Endothelial cell of umbilical vein (primary cell): ENCODE measurements around the gene PRKAG2. TPM values are rescaled to one million over a fixed set of nuclear protein-coding genes. Genes with fewer than 3 reads are reported as not detected.

Experiments used
- BruUV-seq: library from RNA; stranded (reverse); fragments of 400-500 nt; replicated peaks from 2 replicates; lab custom pipeline; 2021; lab: Mats Ljungman, UMichigan
- CTCF ChIA-PET: fragments of 300-600, 350-600 bp; sonication (Branson Sonifier 250); formaldehyde crosslinking; loops from one replicate; lab custom pipeline; 2021; ENCODE audit warnings: antibody characterized with exemption, inconsistent platforms; lab: Charles Lee
- POLR2A ChIA-PET: fragments of 300-600, 350-600 bp; sonication (Branson Sonifier 250); formaldehyde crosslinking; loops from one replicate; lab custom pipeline; 2021; ENCODE audit warnings: antibody characterized with exemption, inconsistent platforms; lab: Charles Lee
- DNase-seq: peaks from one replicate; pipeline ENCODE4 v3.0.0-alpha.2; 2011; ENCODE audit warnings: low read depth, low spot score
- FAIRE-seq: peaks from 2 replicates; lab custom pipeline; 2011; peaks lifted over from hg19 to GRCh38; lab: Jason Lieb, UNC
- H2AFZ ChIP-seq: 2 replicates; pipeline ENCODE4 v1.6.0; 2012; ENCODE audit warnings: low read depth, low read length, control low read depth, inconsistent platforms
- H3K27ac ChIP-seq: 2 replicates; pipeline ENCODE4 v1.5.1; 2011; ENCODE audit warnings: low read depth, mild to moderate bottlenecking, control low read depth, low read length, moderate library complexity; ENCODE audit not compliant: insufficient read depth
- H3K27me3 ChIP-seq, 2 experiments: 2 replicates each; pipeline versions ENCODE4 v1.6.0 to v1.6.1; 2011; ENCODE audit warnings: low read length in 2 of 2, mixed read lengths in 1 of 2; ENCODE audit not compliant: control insufficient read depth in 2 of 2, insufficient read depth in 2 of 2
- H3K36me3 ChIP-seq, 2 experiments: 2 replicates in 1 of 2; 3 replicates in 1 of 2; pipeline ENCODE4 v1.5.1; 2011; ENCODE audit warnings: low read length in 2 of 2, mild to moderate bottlenecking in 1 of 2, moderate library complexity in 1 of 2; ENCODE audit not compliant: control insufficient read depth in 2 of 2, insufficient read depth in 2 of 2; ENCODE audit errors: extremely low read depth in 1 of 2
- H3K4me1 ChIP-seq: 3 replicates; pipeline ENCODE4 v1.5.1; 2011; ENCODE audit warnings: mild to moderate bottlenecking, low read length; ENCODE audit not compliant: control insufficient read depth, insufficient read depth; ENCODE audit errors: extremely low read depth
- H3K4me2 ChIP-seq: 2 replicates; pipeline ENCODE4 v1.6.1; 2011; ENCODE audit warnings: low read length, control low read depth, mixed read lengths; ENCODE audit not compliant: insufficient read depth
- H3K4me3 ChIP-seq, 3 experiments: fragments of 200-600 bp in 1 of 3; sonication (generic), shearing (Covaris generic) in 1 of 3; replicated peaks in 1 of 3; 2 replicates each; pipeline ENCODE4 v1.5.1; 2011 to 2016; ENCODE audit warnings: control low read depth in 3 of 3, low read length in 3 of 3, mild to moderate bottlenecking in 2 of 3, inconsistent platforms in 1 of 3, low read depth in 1 of 3, moderate library complexity in 1 of 3; ENCODE audit not compliant: insufficient read depth in 1 of 3
- H3K79me2 ChIP-seq: 2 replicates; pipeline ENCODE4 v1.6.0; 2012; ENCODE audit warnings: low read length, inconsistent platforms; ENCODE audit not compliant: control insufficient read depth, insufficient read depth
- H3K9ac ChIP-seq: replicated peaks from 2 replicates; pipeline ENCODE3; 2011; ENCODE audit warnings: low read length, control low read depth; ENCODE audit not compliant: insufficient read depth; ENCODE audit errors: extremely low read depth
- H3K9me1 ChIP-seq: replicated peaks from 3 replicates; pipeline ENCODE4 v1.6.0; 2011; ENCODE audit warnings: mild to moderate bottlenecking, low read length; ENCODE audit not compliant: control insufficient read depth, insufficient read depth; ENCODE audit errors: extremely low read depth
- H3K9me3 ChIP-seq: replicated peaks from 2 replicates; pipeline ENCODE4 v1.5.1; 2012; ENCODE audit warnings: low read length, inconsistent platforms; ENCODE audit not compliant: control insufficient read depth, insufficient read depth
- H4K20me1 ChIP-seq: replicated peaks from 2 replicates; pipeline ENCODE3; 2011; ENCODE audit warnings: mild to moderate bottlenecking, low read length; ENCODE audit not compliant: control insufficient read depth, insufficient read depth; ENCODE audit errors: extremely low read depth
- CTCF ChIP-seq, 2 donors: IDR thresholded peaks; 1 replicate in 1 of 2; 2 replicates in 1 of 2; pipeline ENCODE4 v1.5.1; 2011; ENCODE audit warnings: low read length in 2 of 2, mild to moderate bottlenecking in 2 of 2, moderate library complexity in 2 of 2, control low read depth in 1 of 2, inconsistent platforms in 1 of 2, low read depth in 1 of 2; ENCODE audit not compliant: insufficient read depth in 1 of 2; ENCODE audit errors: extremely low read depth in 1 of 2
- EZH2 ChIP-seq: IDR thresholded peaks from 2 replicates; pipeline ENCODE4 v1.6.1; 2012; ENCODE audit warnings: borderline replicate concordance, low read depth, mild to moderate bottlenecking, moderate library complexity, low read length, inconsistent platforms; ENCODE audit not compliant: severe bottlenecking
- FOS ChIP-seq: IDR thresholded peaks from 2 replicates; pipeline ENCODE4 v1.6.1; 2011; ENCODE audit warnings: mild to moderate bottlenecking, low read length, moderate library complexity, borderline replicate concordance; ENCODE audit not compliant: insufficient read depth
- GATA2 ChIP-seq: IDR thresholded peaks from 2 replicates; pipeline ENCODE4 v1.7.0; 2011; ENCODE audit warnings: low read depth, mild to moderate bottlenecking, moderate library complexity, mixed read lengths, low read length; ENCODE audit not compliant: insufficient read length, insufficient read depth
- JUN ChIP-seq: IDR thresholded peaks from 2 replicates; pipeline ENCODE4 v1.6.1; 2011; ENCODE audit warnings: borderline replicate concordance, low read depth; ENCODE audit not compliant: insufficient read length, insufficient read depth
- MAX ChIP-seq: IDR thresholded peaks from 2 replicates; pipeline ENCODE4 v1.6.1; 2011; ENCODE audit not compliant: insufficient read depth, insufficient read length
- MYC ChIP-seq: IDR thresholded peaks from one replicate; pipeline ENCODE4 v1.6.1; 2011; ENCODE audit warnings: mild to moderate bottlenecking, low read depth, low read length
- POLR2A ChIP-seq: IDR thresholded peaks from 2 replicates; pipeline ENCODE4 v1.6.1; 2012; ENCODE audit warnings: low read depth, mild to moderate bottlenecking, control low read depth, low read length
- POLR2AphosphoS5 ChIP-seq: IDR thresholded peaks from 2 replicates; pipeline ENCODE4 v1.6.1; 2012; ENCODE audit warnings: low read depth, mild to moderate bottlenecking, control low read depth, low read length, moderate library complexity; ENCODE audit not compliant: insufficient read depth
- dilution Hi-C: fragments of 300-500 bp; cut with MboI; formaldehyde crosslinking; loops from one replicate; pipeline ENCODE4 v1.15.0; 2019; ENCODE audit warnings: low sequenced_read_pairs; ENCODE audit not compliant: extremely low pct_ligation_motif_present
- intact Hi-C: fragments of 100-400 bp; cut with micrococcal nuclease; formaldehyde crosslinking; loops from one replicate; pipeline ENCODE4 v1.10.0; 2022
- polyA plus RNA-seq, 4 experiments: library from polyadenylated mRNA; depleted of rRNA in 3 of 4; stranded (reverse) in 3 of 4; unstranded in 1 of 4; fragments of >200 nt; gene quantifications; 2 replicates each; pipeline versions ENCODE4 v1.2.1 to v1.2.3, GENCODE V29; 2011 to 2012; ENCODE audit warnings: missing spikeins in 1 of 4
- total RNA-seq: library from RNA; stranded (reverse); gene quantifications from 2 replicates; pipeline ENCODE4 v1.2.3, GENCODE V29; 2021

The PRKAG2 gene
- total and polyA plus RNA-seq, 2 donors (not counting 3 experiments of a cell fraction or from before 2014, with no cell fraction given), result 19.3 to 51.5 TPM

GRCh38 chr7:151897951-151898686, 21.2 kb upstream of the PRKAG2 start:
- FAIRE-seq, result no peak
- no TSS peak for BruUV-seq
- Histone ChIP-seq H3K27ac (no peak overlapping the region), H3K79me2 (no peaks in the 10 kb centered on the region), H3K9ac (no peak overlapping the region), H4K20me1 (no peaks in the 10 kb centered on the region), H3K4me3 (no peak overlapping the region), H3K4me1 (no peaks in the 10 kb centered on the region), H2AFZ (no peak overlapping the region), H3K36me3 (no peaks in the 10 kb centered on the region), H3K9me1 (no peaks in the 10 kb centered on the region), H3K27me3 (no peaks in the 10 kb centered on the region), H3K9me3 (no peaks in the 10 kb centered on the region), H3K4me2 (no peak overlapping the region)
- no peak for DNase-seq
- no peak for TF ChIP-seq MAX
- ChIA-PET POLR2A (no interaction called here), CTCF (interaction anchor here (1.1 kb wide), 1 partner anchor 115 kb away, joined by 3 read pairs; no protein-coding TSS in a partner anchor)
- intact Hi-C loops (no loop called here), dilution Hi-C loops (no loop called here)

- ChIA-PET POLR2A (no interaction called here), CTCF (interaction anchor here (1.1 kb wide), 1 partner anchor 114 kb away, joined by 3 read pairs; no protein-coding TSS in a partner anchor)
- Histone ChIP-seq H3K9me3 (no peaks in the 10 kb centered on the region), H3K9me1 (no peaks in the 10 kb centered on the region), H3K4me2 (no peak overlapping the region), H2AFZ (no peak overlapping the region), H3K4me1 (no peaks in the 10 kb centered on the region), H4K20me1 (no peaks in the 10 kb centered on the region), H3K27ac (no peak overlapping the region), H3K36me3 (no peaks in the 10 kb centered on the region), H3K9ac (no peak overlapping the region), H3K79me2 (no peaks in the 10 kb centered on the region), H3K27me3 (no peaks in the 10 kb centered on the region), H3K4me3 (no peak overlapping the region)
- no TSS peak for BruUV-seq
- FAIRE-seq (no peak), DNase-seq (no peak)
- dilution Hi-C loops, result no loop called here
- intact Hi-C loops, result no loop called here
- TF ChIP-seq CTCF (IDR thresholded peaks at IDR 0.05; ENCODE audit: extremely low read depth in 1 of 2, insufficient read depth in 1 of 2, low read depth in 1 of 2, low read length in 2 of 2) (no peak), GATA2 (no peak), JUN (no peak), POLR2A (no peak), MYC (no peak), FOS (no peak), EZH2 (no peak), MAX (no peak), POLR2AphosphoS5 (no peak)
Measured at GRCh38 chr7:151897161-151897731, 20.3 kb upstream of the PRKAG2 start.
